ENCODE measurements around the gene NOB1.

The NOB1 gene

DNA sequence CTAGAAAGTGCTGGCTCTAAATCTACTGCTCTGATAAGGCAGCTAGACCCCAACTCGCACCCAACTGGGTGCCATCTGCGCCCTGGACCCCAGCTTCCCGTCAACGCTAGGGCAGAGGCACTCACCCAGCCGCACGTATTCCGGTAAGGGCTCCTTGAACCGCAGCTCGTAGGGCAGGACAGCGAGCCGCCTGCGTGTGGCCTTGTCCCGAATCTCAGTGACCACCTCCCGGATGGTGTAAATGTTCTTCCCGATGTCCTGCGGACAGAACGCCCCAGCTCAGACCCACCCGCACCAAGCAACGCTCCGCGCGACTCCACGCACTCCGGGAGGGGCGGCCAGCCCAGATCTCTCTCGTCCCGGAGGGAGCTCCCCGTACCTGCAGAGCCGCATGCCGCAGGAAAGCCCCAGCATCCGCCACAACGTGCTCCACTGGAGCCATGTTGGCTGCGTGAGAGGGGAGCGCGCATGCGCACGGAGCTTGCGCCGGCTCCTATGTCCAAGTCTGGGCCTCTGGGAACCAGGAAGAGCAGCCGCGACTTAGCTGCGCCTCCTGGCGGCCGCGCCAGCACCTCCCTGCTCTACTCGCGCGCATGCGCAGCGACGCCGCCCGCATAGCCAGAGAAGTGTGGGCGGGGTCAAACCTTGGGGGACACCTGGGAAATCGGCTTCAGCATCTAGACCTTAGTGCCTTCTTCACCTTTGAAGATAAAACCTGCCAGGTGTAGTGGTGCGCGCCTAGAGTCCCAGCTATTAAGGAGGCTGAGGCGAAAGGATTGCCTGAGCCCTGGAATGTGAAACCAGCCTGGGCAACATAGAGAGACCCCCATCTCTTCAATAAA, at the start of gene NOB1:
Gene NOB1, minus strand, starts transcription at position 458 of the 842 bp plus-strand sequence. Its CDS starts 16 bp downstream, at position 442.
- peak; percentile 98 for ATAC-seq
- TF ChIP-seq ZFP3 (CRISPR knock-in tag; IDR thresholded peaks at IDR 0.05), result no peak
- no peak for TF ChIP-seq GLIS3 (CRISPR knock-in tag; IDR thresholded peaks at IDR 0.05)
- TF ChIP-seq, protein P1, sequence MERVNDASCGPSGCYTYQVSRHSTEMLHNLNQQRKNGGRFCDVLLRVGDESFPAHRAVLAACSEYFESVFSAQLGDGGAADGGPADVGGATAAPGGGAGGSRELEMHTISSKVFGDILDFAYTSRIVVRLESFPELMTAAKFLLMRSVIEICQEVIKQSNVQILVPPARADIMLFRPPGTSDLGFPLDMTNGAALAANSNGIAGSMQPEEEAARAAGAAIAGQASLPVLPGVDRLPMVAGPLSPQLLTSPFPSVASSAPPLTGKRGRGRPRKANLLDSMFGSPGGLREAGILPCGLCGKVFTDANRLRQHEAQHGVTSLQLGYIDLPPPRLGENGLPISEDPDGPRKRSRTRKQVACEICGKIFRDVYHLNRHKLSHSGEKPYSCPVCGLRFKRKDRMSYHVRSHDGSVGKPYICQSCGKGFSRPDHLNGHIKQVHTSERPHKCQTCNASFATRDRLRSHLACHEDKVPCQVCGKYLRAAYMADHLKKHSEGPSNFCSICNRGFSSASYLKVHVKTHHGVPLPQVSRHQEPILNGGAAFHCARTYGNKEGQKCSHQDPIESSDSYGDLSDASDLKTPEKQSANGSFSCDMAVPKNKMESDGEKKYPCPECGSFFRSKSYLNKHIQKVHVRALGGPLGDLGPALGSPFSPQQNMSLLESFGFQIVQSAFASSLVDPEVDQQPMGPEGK (CRISPR knock-in tag; IDR thresholded peaks at IDR 0.05; ENCODE audit: borderline replicate concordance), result no peak
- no peak for TF ChIP-seq TOX (CRISPR knock-in tag; IDR thresholded peaks at IDR 0.05; ENCODE audit: borderline replicate concordance)
- TF ChIP-seq, protein P2, sequence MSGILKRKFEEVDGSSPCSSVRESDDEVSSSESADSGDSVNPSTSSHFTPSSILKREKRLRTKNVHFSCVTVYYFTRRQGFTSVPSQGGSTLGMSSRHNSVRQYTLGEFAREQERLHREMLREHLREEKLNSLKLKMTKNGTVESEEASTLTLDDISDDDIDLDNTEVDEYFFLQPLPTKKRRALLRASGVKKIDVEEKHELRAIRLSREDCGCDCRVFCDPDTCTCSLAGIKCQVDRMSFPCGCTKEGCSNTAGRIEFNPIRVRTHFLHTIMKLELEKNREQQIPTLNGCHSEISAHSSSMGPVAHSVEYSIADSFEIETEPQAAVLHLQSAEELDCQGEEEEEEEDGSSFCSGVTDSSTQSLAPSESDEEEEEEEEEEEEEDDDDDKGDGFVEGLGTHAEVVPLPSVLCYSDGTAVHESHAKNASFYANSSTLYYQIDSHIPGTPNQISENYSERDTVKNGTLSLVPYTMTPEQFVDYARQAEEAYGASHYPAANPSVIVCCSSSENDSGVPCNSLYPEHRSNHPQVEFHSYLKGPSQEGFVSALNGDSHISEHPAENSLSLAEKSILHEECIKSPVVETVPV (CRISPR knock-in tag; IDR thresholded peaks at IDR 0.05), result no peak
- TF ChIP-seq ARNTL (CRISPR knock-in tag; IDR thresholded peaks at IDR 0.05; ENCODE audit: borderline replicate concordance, low read depth), result no peak
- TF ChIP-seq RARB (CRISPR knock-in tag; IDR thresholded peaks at IDR 0.05), result no peak
- TF ChIP-seq TCF4 (CRISPR knock-in tag; IDR thresholded peaks at IDR 0.05; ENCODE audit: borderline replicate concordance), result no peak
- no peak for TF ChIP-seq ISL1 (CRISPR knock-in tag; IDR thresholded peaks at IDR 0.05)
- no peak for TF ChIP-seq OSR1 (CRISPR knock-in tag; IDR thresholded peaks at IDR 0.05)
- TF ChIP-seq, protein P3, sequence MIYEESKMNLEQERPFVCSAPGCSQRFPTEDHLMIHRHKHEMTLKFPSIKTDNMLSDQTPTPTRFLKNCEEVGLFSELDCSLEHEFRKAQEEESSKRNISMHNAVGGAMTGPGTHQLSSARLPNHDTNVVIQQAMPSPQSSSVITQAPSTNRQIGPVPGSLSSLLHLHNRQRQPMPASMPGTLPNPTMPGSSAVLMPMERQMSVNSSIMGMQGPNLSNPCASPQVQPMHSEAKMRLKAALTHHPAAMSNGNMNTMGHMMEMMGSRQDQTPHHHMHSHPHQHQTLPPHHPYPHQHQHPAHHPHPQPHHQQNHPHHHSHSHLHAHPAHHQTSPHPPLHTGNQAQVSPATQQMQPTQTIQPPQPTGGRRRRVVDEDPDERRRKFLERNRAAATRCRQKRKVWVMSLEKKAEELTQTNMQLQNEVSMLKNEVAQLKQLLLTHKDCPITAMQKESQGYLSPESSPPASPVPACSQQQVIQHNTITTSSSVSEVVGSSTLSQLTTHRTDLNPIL (CRISPR knock-in tag; IDR thresholded peaks at IDR 0.05; ENCODE audit: low read depth), result no peak
- TF ChIP-seq, protein P4, sequence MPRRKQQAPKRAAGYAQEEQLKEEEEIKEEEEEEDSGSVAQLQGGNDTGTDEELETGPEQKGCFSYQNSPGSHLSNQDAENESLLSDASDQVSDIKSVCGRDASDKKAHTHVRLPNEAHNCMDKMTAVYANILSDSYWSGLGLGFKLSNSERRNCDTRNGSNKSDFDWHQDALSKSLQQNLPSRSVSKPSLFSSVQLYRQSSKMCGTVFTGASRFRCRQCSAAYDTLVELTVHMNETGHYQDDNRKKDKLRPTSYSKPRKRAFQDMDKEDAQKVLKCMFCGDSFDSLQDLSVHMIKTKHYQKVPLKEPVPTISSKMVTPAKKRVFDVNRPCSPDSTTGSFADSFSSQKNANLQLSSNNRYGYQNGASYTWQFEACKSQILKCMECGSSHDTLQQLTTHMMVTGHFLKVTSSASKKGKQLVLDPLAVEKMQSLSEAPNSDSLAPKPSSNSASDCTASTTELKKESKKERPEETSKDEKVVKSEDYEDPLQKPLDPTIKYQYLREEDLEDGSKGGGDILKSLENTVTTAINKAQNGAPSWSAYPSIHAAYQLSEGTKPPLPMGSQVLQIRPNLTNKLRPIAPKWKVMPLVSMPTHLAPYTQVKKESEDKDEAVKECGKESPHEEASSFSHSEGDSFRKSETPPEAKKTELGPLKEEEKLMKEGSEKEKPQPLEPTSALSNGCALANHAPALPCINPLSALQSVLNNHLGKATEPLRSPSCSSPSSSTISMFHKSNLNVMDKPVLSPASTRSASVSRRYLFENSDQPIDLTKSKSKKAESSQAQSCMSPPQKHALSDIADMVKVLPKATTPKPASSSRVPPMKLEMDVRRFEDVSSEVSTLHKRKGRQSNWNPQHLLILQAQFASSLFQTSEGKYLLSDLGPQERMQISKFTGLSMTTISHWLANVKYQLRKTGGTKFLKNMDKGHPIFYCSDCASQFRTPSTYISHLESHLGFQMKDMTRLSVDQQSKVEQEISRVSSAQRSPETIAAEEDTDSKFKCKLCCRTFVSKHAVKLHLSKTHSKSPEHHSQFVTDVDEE (CRISPR knock-in tag; IDR thresholded peaks at IDR 0.05), result no peak
- no peak for TF ChIP-seq SNAI2 (CRISPR knock-in tag; IDR thresholded peaks at IDR 0.05)
- TF ChIP-seq CSDC2 (CRISPR knock-in tag; IDR thresholded peaks at IDR 0.05), result no peak
- TF ChIP-seq ZFP30 (CRISPR knock-in tag; IDR thresholded peaks at IDR 0.05), result no peak
- TF ChIP-seq, protein P5, sequence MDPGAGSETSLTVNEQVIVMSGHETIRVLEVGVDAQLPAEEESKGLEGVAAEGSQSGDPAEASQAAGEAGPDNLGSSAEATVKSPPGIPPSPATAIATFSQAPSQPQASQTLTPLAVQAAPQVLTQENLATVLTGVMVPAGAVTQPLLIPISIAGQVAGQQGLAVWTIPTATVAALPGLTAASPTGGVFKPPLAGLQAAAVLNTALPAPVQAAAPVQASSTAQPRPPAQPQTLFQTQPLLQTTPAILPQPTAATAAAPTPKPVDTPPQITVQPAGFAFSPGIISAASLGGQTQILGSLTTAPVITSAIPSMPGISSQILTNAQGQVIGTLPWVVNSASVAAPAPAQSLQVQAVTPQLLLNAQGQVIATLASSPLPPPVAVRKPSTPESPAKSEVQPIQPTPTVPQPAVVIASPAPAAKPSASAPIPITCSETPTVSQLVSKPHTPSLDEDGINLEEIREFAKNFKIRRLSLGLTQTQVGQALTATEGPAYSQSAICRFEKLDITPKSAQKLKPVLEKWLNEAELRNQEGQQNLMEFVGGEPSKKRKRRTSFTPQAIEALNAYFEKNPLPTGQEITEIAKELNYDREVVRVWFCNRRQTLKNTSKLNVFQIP (CRISPR knock-in tag; IDR thresholded peaks at IDR 0.05; ENCODE audit: borderline replicate concordance, low read depth), result no peak
- no peak for TF ChIP-seq ZC3H10 (CRISPR knock-in tag; IDR thresholded peaks at IDR 0.05)
- TF ChIP-seq ZNF565 (CRISPR knock-in tag; conservative IDR thresholded peaks at IDR 0.05; ENCODE audit: low read depth), result no peak

DNA sequence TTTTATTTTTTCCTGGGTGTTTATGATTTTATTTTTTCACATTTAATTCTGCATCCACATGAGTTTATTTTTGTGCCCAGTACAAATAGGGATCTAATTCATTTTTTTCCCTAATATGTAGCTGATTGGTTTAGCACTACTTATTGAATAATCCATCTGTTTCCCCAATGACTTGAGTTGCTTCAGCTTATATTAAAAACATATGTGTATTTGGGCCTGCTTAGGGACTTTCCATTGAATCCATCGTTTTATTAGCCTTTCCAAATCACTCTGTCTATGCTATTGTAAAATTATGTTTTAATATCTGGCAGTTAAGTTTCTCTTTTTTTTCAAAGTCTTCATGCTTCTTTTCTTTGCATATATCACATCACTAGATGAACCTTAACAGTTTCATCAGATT, 49.6 kb upstream of the NOB1 start:
- peak; percentile 21; the same call in 1 of the 3 replicates for ATAC-seq
- TF ChIP-seq, protein P5 (CRISPR knock-in tag; IDR thresholded peaks at IDR 0.05; ENCODE audit: borderline replicate concordance, low read depth), result no peak
- TF ChIP-seq ZC3H10 (CRISPR knock-in tag; IDR thresholded peaks at IDR 0.05) (no peak), ZNF70 (CRISPR knock-in tag; IDR thresholded peaks at IDR 0.05) (no peak), TCF4 (CRISPR knock-in tag; IDR thresholded peaks at IDR 0.05; ENCODE audit: borderline replicate concordance) (peak; percentile 83)

Measured in SK-N-SH treated with all-trans-retinoic acid at 6 μM for 48 hours (cell line).